ENCODE data around the gene TMPRSS11B.

Gene TMPRSS11B

DNA sequence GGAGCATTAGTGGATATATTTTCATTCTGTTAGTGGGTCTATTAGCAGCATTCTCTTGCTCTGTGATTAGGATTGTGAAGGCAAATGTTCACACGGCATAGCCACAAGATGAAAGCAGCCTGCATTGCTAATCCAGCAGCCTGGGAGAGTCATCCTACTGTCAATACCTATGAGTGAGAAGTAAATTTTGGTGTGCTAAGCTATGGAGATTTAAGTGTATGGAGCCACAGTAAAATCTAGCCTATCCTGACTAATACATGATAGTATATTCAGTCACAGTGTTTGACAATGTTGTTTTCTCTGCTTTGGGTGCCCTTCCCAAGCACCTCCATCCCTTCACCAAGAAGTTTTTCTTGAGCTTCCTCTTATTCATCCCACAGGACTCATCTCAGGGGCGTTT lies 68.6 kb downstream of the TMPRSS11B start:
- no peak for DNase-seq (ENCODE audit: low read depth in 1 of 2, low spot score in 1 of 2)
- TF ChIP-seq, protein P1, sequence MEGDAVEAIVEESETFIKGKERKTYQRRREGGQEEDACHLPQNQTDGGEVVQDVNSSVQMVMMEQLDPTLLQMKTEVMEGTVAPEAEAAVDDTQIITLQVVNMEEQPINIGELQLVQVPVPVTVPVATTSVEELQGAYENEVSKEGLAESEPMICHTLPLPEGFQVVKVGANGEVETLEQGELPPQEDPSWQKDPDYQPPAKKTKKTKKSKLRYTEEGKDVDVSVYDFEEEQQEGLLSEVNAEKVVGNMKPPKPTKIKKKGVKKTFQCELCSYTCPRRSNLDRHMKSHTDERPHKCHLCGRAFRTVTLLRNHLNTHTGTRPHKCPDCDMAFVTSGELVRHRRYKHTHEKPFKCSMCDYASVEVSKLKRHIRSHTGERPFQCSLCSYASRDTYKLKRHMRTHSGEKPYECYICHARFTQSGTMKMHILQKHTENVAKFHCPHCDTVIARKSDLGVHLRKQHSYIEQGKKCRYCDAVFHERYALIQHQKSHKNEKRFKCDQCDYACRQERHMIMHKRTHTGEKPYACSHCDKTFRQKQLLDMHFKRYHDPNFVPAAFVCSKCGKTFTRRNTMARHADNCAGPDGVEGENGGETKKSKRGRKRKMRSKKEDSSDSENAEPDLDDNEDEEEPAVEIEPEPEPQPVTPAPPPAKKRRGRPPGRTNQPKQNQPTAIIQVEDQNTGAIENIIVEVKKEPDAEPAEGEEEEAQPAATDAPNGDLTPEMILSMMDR (IDR thresholded peaks at IDR 0.05; ENCODE audit: insufficient read depth, low read length) = no peak
- no peak for TF ChIP-seq POLR2AphosphoS5 (IDR thresholded peaks at IDR 0.05; ENCODE audit: low read depth)
- no peak for TF ChIP-seq GABPA (IDR thresholded peaks at IDR 0.05; ENCODE audit: low read depth)
- TF ChIP-seq SPI1 (IDR thresholded peaks at IDR 0.05; ENCODE audit: borderline replicate concordance, low read depth) = no peak
- TF ChIP-seq, protein P2, sequence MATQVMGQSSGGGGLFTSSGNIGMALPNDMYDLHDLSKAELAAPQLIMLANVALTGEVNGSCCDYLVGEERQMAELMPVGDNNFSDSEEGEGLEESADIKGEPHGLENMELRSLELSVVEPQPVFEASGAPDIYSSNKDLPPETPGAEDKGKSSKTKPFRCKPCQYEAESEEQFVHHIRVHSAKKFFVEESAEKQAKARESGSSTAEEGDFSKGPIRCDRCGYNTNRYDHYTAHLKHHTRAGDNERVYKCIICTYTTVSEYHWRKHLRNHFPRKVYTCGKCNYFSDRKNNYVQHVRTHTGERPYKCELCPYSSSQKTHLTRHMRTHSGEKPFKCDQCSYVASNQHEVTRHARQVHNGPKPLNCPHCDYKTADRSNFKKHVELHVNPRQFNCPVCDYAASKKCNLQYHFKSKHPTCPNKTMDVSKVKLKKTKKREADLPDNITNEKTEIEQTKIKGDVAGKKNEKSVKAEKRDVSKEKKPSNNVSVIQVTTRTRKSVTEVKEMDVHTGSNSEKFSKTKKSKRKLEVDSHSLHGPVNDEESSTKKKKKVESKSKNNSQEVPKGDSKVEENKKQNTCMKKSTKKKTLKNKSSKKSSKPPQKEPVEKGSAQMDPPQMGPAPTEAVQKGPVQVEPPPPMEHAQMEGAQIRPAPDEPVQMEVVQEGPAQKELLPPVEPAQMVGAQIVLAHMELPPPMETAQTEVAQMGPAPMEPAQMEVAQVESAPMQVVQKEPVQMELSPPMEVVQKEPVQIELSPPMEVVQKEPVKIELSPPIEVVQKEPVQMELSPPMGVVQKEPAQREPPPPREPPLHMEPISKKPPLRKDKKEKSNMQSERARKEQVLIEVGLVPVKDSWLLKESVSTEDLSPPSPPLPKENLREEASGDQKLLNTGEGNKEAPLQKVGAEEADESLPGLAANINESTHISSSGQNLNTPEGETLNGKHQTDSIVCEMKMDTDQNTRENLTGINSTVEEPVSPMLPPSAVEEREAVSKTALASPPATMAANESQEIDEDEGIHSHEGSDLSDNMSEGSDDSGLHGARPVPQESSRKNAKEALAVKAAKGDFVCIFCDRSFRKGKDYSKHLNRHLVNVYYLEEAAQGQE (IDR thresholded peaks at IDR 0.05; ENCODE audit: insufficient replicate concordance, low read depth) = no peak
- Histone ChIP-seq H3K27me3 (ENCODE audit: insufficient read depth, poor library complexity, severe bottlenecking) (no peaks in the 10 kb centered on the region), H3K4me3 (replicated peaks; ENCODE audit: insufficient read depth, low read length) (no peak overlapping the region), H3K27ac (replicated peaks) (no peak overlapping the region)

All from HL-60 (cell line).